Caco-2 (cell line): Measurements from ENCODE around the gene GTF3C5. TPM values are rescaled to one million over a fixed set of nuclear protein-coding genes. Genes with fewer than 3 reads are reported as not detected.

Experiments used
- BruUV-seq: library from RNA; stranded (reverse); fragments of 400-500 nt; replicated peaks from 2 replicates; lab custom pipeline; 2021; lab: Mats Ljungman, UMichigan
- CTCF ChIA-PET: fragments of 300-600 bp; sonication (Branson Sonifier 250); formaldehyde crosslinking; loops from one replicate; lab custom pipeline; 2022; ENCODE audit warnings: antibody characterized with exemption; lab: Charles Lee
- POLR2A ChIA-PET: fragments of 300-600 bp; sonication (Branson Sonifier 250); formaldehyde crosslinking; loops from one replicate; lab custom pipeline; 2022; ENCODE audit warnings: antibody characterized with exemption; lab: Charles Lee
- DNase-seq, 2 experiments: peaks; one replicate each; pipeline versions ENCODE4 v3.0.0 to v3.0.0-alpha.2; 2020 to 2022
- H3K27me3 ChIP-seq: replicated peaks from 2 replicates; pipeline ENCODE4 v1.6.0; 2011; ENCODE audit warnings: low read length; ENCODE audit not compliant: control insufficient read depth, insufficient read depth
- H3K36me3 ChIP-seq: 2 replicates; pipeline ENCODE4 v1.5.1; 2011; ENCODE audit warnings: low read length; ENCODE audit not compliant: control insufficient read depth, insufficient read depth
- H3K4me1 ChIP-seq: fragments of 250-450 bp; sonication (Bioruptor Pico); 2 replicates; pipeline ENCODE4 v1.5.1; 2020; ENCODE audit warnings: mild to moderate bottlenecking
- H3K4me3 ChIP-seq: 2 replicates; pipeline ENCODE4 v1.5.1; 2011; ENCODE audit warnings: low read depth, mild to moderate bottlenecking, control low read depth, low read length
- H3K9me3 ChIP-seq: fragments of 250-450 bp; sonication (Bioruptor Pico); 2 replicates; pipeline ENCODE4 v1.5.1; 2020; ENCODE audit warnings: mild to moderate bottlenecking, moderate library complexity
- H3K27ac Mint-ChIP-seq: one replicate; pipeline ENCODE4 v1.8.0; 2022; ENCODE audit warnings: mixed read lengths; ENCODE audit not compliant: unreplicated experiment
- H3K27me3 Mint-ChIP-seq: one replicate; pipeline ENCODE4 v1.8.0; 2022; ENCODE audit warnings: mixed read lengths; ENCODE audit not compliant: insufficient read depth, unreplicated experiment
- H3K36me3 Mint-ChIP-seq: one replicate; pipeline ENCODE4 v1.8.0; 2022; ENCODE audit warnings: mild to moderate bottlenecking, mixed read lengths; ENCODE audit not compliant: insufficient read depth, unreplicated experiment
- H3K4me1 Mint-ChIP-seq: one replicate; pipeline ENCODE4 v1.8.0; 2022; ENCODE audit warnings: low read depth, mixed read lengths; ENCODE audit not compliant: unreplicated experiment
- H3K4me3 Mint-ChIP-seq: one replicate; pipeline ENCODE4 v1.8.0; 2022; ENCODE audit warnings: mild to moderate bottlenecking, moderate library complexity, mixed read lengths; ENCODE audit not compliant: unreplicated experiment
- H3K9me3 Mint-ChIP-seq: one replicate; pipeline ENCODE4 v1.8.0; 2022; ENCODE audit warnings: mixed read lengths; ENCODE audit not compliant: unreplicated experiment
- CTCF ChIP-seq, 2 experiments: fragments of 200-600 bp in 1 of 2; IDR thresholded peaks; 1 replicate in 1 of 2; 2 replicates in 1 of 2; pipeline versions ENCODE4 v1.5.1 to v1.8.0; 2011 to 2022; ENCODE audit warnings: antibody characterized with exemption in 1 of 2, control low read depth in 1 of 2, inconsistent platforms in 1 of 2, low read depth in 1 of 2, low read length in 1 of 2, mild to moderate bottlenecking in 1 of 2, moderate library complexity in 1 of 2; ENCODE audit not compliant: insufficient read depth in 1 of 2, severe bottlenecking in 1 of 2, unreplicated experiment in 1 of 2
- intact Hi-C: fragments of 100-400 bp; cut with micrococcal nuclease; formaldehyde crosslinking; loops from one replicate; pipeline ENCODE4 v1.10.0; 2022; ENCODE audit not compliant: unreplicated experiment
- total RNA-seq: library from RNA; stranded (reverse); gene quantifications from 2 replicates; pipeline ENCODE4 v1.2.3, GENCODE V29; 2022

GTF3C5 gene
- total RNA-seq, 1 experiment from 2014 or later = 73.1 TPM

GRCh38 chr9:132985489-132985888, 45.3 kb upstream of the GTF3C5 start:
- BruUV-seq = no TSS peak
- Histone ChIP-seq H3K36me3 (no peaks in the 10 kb centered on the region), H3K9me3 (no peaks in the 10 kb centered on the region), H3K4me3 (no peak overlapping the region), H3K4me1 (peaks cover 9% of the 10 kb centered on the region), H3K27me3 (no peaks in the 10 kb centered on the region)
- Mint-ChIP-seq H3K27ac (no peak overlapping the region), H3K4me1 (peaks cover 7% of the 10 kb centered on the region), H3K4me3 (no peak overlapping the region), H3K27me3 (peaks cover 2% of the 10 kb centered on the region), H3K36me3 (no peaks in the 10 kb centered on the region), H3K9me3 (no peaks in the 10 kb centered on the region)
- CTCF ChIA-PET = no interaction called here
- no peak for DNase-seq
- POLR2A ChIA-PET = no interaction called here
- intact Hi-C loops = no loop called here
- no peak for TF ChIP-seq CTCF (IDR thresholded peaks at IDR 0.05; ENCODE audit: insufficient read depth in 1 of 2, low read depth in 1 of 2, low read length in 1 of 2, severe bottlenecking in 1 of 2, unreplicated experiment in 1 of 2)

DNA sequence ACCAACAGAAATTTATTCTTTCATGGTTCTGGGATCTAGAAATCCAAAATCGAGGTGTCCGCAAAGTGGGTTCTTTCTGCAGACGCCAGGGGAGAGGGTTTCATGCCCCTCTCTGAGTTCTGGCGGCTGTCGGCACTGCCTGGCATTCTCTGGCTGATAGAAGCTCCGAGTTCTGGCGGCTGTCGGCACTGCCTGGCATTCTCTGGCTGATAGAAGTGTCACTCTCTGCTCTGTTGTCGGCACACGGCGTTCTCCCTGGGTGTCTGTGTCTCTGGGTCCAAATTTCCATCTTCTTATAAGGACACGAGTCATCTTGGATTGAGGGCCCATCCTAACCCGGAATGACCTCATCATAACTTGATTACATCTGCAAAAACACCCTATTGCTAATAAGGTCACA, 44.7 kb upstream of the GTF3C5 start:
- TF ChIP-seq CTCF (IDR thresholded peaks at IDR 0.05; ENCODE audit: insufficient read depth in 1 of 2, low read depth in 1 of 2, low read length in 1 of 2, severe bottlenecking in 1 of 2, unreplicated experiment in 1 of 2) = no peak
- Mint-ChIP-seq H3K36me3 (no peaks in the 10 kb centered on the region), H3K4me1 (peaks cover 7% of the 10 kb centered on the region), H3K27ac (no peak overlapping the region), H3K4me3 (no peak overlapping the region), H3K9me3 (no peaks in the 10 kb centered on the region), H3K27me3 (no peaks in the 10 kb centered on the region)
- CTCF ChIA-PET = no interaction called here
- Histone ChIP-seq H3K36me3 (no peaks in the 10 kb centered on the region), H3K27me3 (no peaks in the 10 kb centered on the region), H3K4me3 (no peak overlapping the region), H3K9me3 (no peaks in the 10 kb centered on the region), H3K4me1 (peaks cover 9% of the 10 kb centered on the region)
- POLR2A ChIA-PET = no interaction called here
- no TSS peak for BruUV-seq
- DNase-seq = no peak
- intact Hi-C loops = no loop called here

- POLR2A ChIA-PET = no interaction called here
- Histone ChIP-seq H3K4me1 (peaks cover 9% of the 10 kb centered on the region), H3K9me3 (no peaks in the 10 kb centered on the region), H3K36me3 (no peaks in the 10 kb centered on the region), H3K27me3 (no peaks in the 10 kb centered on the region), H3K4me3 (no peak overlapping the region)
- H3K4me1 Mint-ChIP-seq = peaks cover 7% of the 10 kb centered on the region
- CTCF ChIA-PET = no interaction called here
- H3K9me3 Mint-ChIP-seq = no peaks in the 10 kb centered on the region
- no TSS peak for BruUV-seq
- no peaks in the 10 kb centered on the region for H3K36me3 Mint-ChIP-seq
- DNase-seq = no peak
- TF ChIP-seq CTCF (IDR thresholded peaks at IDR 0.05; ENCODE audit: insufficient read depth in 1 of 2, low read depth in 1 of 2, low read length in 1 of 2, severe bottlenecking in 1 of 2, unreplicated experiment in 1 of 2) = no peak
- no peak overlapping the region for H3K4me3 Mint-ChIP-seq
- no peak overlapping the region for H3K27ac Mint-ChIP-seq
- no peaks in the 10 kb centered on the region for H3K27me3 Mint-ChIP-seq
- intact Hi-C loops = no loop called here
Observed at GRCh38 chr9:132986640-132987620, 43.9 kb upstream of the GTF3C5 start.
